WTC11 (cell line): ENCODE data around the gene COX7C. TPM values are rescaled to one million over a fixed set of nuclear protein-coding genes. Genes with fewer than 3 reads are reported as not detected.

Experiments used
- ARID4B ChIP-seq: sonication (generic); formaldehyde crosslinking; IDR thresholded peaks from 2 replicates; pipeline ENCODE4 v1.8.0; 2023; ENCODE audit warnings: missing genetic modification reagents, mild to moderate bottlenecking, borderline replicate concordance
- ATF1 ChIP-seq: sonication (generic); formaldehyde crosslinking; IDR thresholded peaks from 2 replicates; pipeline ENCODE4 v1.8.1; 2023; ENCODE audit warnings: mild to moderate bottlenecking, moderate library complexity, missing genetic modification reagents
- CREM ChIP-seq: sonication (generic); formaldehyde crosslinking; IDR thresholded peaks from 2 replicates; pipeline ENCODE4 v1.8.1; 2022; ENCODE audit warnings: mild to moderate bottlenecking, missing genetic modification reagents, moderate library complexity
- ESRRA ChIP-seq: sonication (generic); formaldehyde crosslinking; IDR thresholded peaks from 2 replicates; pipeline ENCODE4 v1.8.1; 2022; ENCODE audit warnings: mild to moderate bottlenecking, missing genetic modification reagents, borderline replicate concordance
- FOXK1 ChIP-seq: sonication (generic); formaldehyde crosslinking; IDR thresholded peaks from 2 replicates; pipeline ENCODE4 v1.8.0; 2022; ENCODE audit warnings: mild to moderate bottlenecking, moderate library complexity, missing genetic modification reagents
- GRHL2 ChIP-seq: fragments of 250-450 bp; sonication (Bioruptor Pico); IDR thresholded peaks from 2 replicates; pipeline ENCODE4 v1.8.0; 2022; ENCODE audit warnings: mild to moderate bottlenecking, moderate library complexity; ENCODE audit not compliant: insufficient replicate concordance, severe bottlenecking
- JAZF1 ChIP-seq: fragments of 250-450 bp; sonication (Bioruptor Pico); IDR thresholded peaks from 2 replicates; pipeline ENCODE4 v1.9.0; 2021; ENCODE audit warnings: moderate library complexity, mild to moderate bottlenecking, inconsistent platforms
- MLX ChIP-seq: sonication (generic); formaldehyde crosslinking; IDR thresholded peaks from 2 replicates; pipeline ENCODE4 v1.8.1; 2023; ENCODE audit warnings: mild to moderate bottlenecking, missing genetic modification reagents, moderate library complexity
- MXD4 ChIP-seq: fragments of 250-450 bp; sonication (Bioruptor Pico); IDR thresholded peaks from 2 replicates; pipeline ENCODE4 v1.8.0; 2021; ENCODE audit warnings: mild to moderate bottlenecking, moderate library complexity, borderline replicate concordance
- MYBL2 ChIP-seq: sonication (generic); formaldehyde crosslinking; IDR thresholded peaks from 2 replicates; pipeline ENCODE4 v1.8.1; 2023; ENCODE audit warnings: mild to moderate bottlenecking, moderate library complexity, missing genetic modification reagents
- NFE2L1 ChIP-seq: sonication (generic); formaldehyde crosslinking; IDR thresholded peaks from 2 replicates; pipeline ENCODE4 v1.8.1; 2023; ENCODE audit warnings: missing genetic modification reagents
- NR2C2 ChIP-seq: sonication (generic); formaldehyde crosslinking; IDR thresholded peaks from 2 replicates; pipeline ENCODE4 v1.8.0; 2022; ENCODE audit warnings: mild to moderate bottlenecking, missing genetic modification reagents
- TEAD1 ChIP-seq: sonication (generic); formaldehyde crosslinking; IDR thresholded peaks from 2 replicates; pipeline ENCODE4 v1.8.0; 2022; ENCODE audit warnings: mild to moderate bottlenecking, missing genetic modification reagents
- ZNF263 ChIP-seq: sonication (generic); formaldehyde crosslinking; IDR thresholded peaks from 2 replicates; pipeline ENCODE4 v1.8.1; 2022; ENCODE audit warnings: low read depth, mild to moderate bottlenecking, moderate library complexity, missing genetic modification reagents
- ZNF281 ChIP-seq: sonication (generic); formaldehyde crosslinking; IDR thresholded peaks from 2 replicates; pipeline ENCODE4 v1.8.0; 2023; ENCODE audit warnings: mild to moderate bottlenecking, missing genetic modification reagents
- ZNF317 ChIP-seq: sonication (generic); formaldehyde crosslinking; IDR thresholded peaks from 2 replicates; pipeline ENCODE4 v1.8.1; 2023; ENCODE audit warnings: low read depth, mild to moderate bottlenecking, moderate library complexity, missing genetic modification reagents, borderline replicate concordance
- ZNF416 ChIP-seq: fragments of 250-450 bp; sonication (Bioruptor Pico); IDR thresholded peaks from 2 replicates; pipeline ENCODE4 v1.9.0; 2021; ENCODE audit warnings: mild to moderate bottlenecking, inconsistent platforms
- ZNF512 ChIP-seq: sonication (generic); formaldehyde crosslinking; IDR thresholded peaks from 2 replicates; pipeline ENCODE4 v1.8.1; 2022; ENCODE audit warnings: missing genetic modification reagents, borderline replicate concordance
- ZNF671 ChIP-seq: fragments of 250-450 bp; sonication (Bioruptor Pico); IDR thresholded peaks from 2 replicates; pipeline ENCODE4 v1.8.0; 2021; ENCODE audit warnings: mild to moderate bottlenecking
- ZSCAN18 ChIP-seq: fragments of 250-450 bp; sonication (Bioruptor Pico); IDR thresholded peaks from 2 replicates; pipeline ENCODE4 v2.1.2; 2022; ENCODE audit warnings: mild to moderate bottlenecking, moderate library complexity
- total RNA-seq: library from RNA; stranded (reverse); gene quantifications from 3 replicates; pipeline ENCODE4 v1.2.3, GENCODE V29; 2021
- TF ChIP-seq, protein P1 (sequence below): sonication (generic); formaldehyde crosslinking; IDR thresholded peaks from 2 replicates; pipeline ENCODE4 v1.8.0; 2022; ENCODE audit warnings: mild to moderate bottlenecking, missing genetic modification reagents
- TF ChIP-seq, protein P2 (sequence below): fragments of 250-450 bp; sonication (Bioruptor Pico); IDR thresholded peaks from 2 replicates; pipeline ENCODE4 v1.9.0; 2021; ENCODE audit warnings: mild to moderate bottlenecking

The COX7C gene
- total RNA-seq, 1 experiment from 2014 or later, result 858 TPM

GRCh38 chr5:86617756-86618576 lies at the start of gene COX7C (continued):
- TF ChIP-seq, protein P1, sequence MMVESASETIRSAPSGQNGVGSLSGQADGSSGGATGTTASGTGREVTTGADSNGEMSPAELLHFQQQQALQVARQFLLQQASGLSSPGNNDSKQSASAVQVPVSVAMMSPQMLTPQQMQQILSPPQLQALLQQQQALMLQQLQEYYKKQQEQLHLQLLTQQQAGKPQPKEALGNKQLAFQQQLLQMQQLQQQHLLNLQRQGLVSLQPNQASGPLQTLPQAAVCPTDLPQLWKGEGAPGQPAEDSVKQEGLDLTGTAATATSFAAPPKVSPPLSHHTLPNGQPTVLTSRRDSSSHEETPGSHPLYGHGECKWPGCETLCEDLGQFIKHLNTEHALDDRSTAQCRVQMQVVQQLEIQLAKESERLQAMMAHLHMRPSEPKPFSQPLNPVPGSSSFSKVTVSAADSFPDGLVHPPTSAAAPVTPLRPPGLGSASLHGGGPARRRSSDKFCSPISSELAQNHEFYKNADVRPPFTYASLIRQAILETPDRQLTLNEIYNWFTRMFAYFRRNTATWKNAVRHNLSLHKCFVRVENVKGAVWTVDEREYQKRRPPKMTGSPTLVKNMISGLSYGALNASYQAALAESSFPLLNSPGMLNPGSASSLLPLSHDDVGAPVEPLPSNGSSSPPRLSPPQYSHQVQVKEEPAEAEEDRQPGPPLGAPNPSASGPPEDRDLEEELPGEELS (CRISPR knock-in tag), result no peak
- TF ChIP-seq, protein P2, sequence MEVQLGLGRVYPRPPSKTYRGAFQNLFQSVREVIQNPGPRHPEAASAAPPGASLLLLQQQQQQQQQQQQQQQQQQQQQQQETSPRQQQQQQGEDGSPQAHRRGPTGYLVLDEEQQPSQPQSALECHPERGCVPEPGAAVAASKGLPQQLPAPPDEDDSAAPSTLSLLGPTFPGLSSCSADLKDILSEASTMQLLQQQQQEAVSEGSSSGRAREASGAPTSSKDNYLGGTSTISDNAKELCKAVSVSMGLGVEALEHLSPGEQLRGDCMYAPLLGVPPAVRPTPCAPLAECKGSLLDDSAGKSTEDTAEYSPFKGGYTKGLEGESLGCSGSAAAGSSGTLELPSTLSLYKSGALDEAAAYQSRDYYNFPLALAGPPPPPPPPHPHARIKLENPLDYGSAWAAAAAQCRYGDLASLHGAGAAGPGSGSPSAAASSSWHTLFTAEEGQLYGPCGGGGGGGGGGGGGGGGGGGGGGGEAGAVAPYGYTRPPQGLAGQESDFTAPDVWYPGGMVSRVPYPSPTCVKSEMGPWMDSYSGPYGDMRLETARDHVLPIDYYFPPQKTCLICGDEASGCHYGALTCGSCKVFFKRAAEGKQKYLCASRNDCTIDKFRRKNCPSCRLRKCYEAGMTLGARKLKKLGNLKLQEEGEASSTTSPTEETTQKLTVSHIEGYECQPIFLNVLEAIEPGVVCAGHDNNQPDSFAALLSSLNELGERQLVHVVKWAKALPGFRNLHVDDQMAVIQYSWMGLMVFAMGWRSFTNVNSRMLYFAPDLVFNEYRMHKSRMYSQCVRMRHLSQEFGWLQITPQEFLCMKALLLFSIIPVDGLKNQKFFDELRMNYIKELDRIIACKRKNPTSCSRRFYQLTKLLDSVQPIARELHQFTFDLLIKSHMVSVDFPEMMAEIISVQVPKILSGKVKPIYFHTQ (CRISPR knock-in tag), result peak; percentile 53; the same call in 1 of the 2 replicates
- TF ChIP-seq NR2C2 (no peak), ZSCAN18 (CRISPR knock-in tag) (no peak), ZNF263 (CRISPR knock-in tag) (no peak), ZNF317 (no peak), MYBL2 (CRISPR knock-in tag) (no peak), ATF1 (no peak), MXD4 (no peak), ESRRA (no peak), GRHL2 (CRISPR knock-in tag) (no peak), NFE2L1 (CRISPR knock-in tag) (no peak), ZNF416 (peak; percentile 27; the same call in 1 of the 2 replicates), JAZF1 (CRISPR knock-in tag) (no peak), ZNF281 (CRISPR knock-in tag) (no peak), TEAD1 (CRISPR knock-in tag) (peak; percentile 83; the same call in 1 of the 2 replicates), FOXK1 (no peak), ARID4B (CRISPR knock-in tag) (no peak), CREM (CRISPR knock-in tag) (0 out of 2 replicates have a peak, but pooled peaks have one; percentile 20), ZNF671 (peak; percentile 74; the same call in 1 of the 2 replicates), ZNF512 (CRISPR knock-in tag) (no peak), MLX (CRISPR knock-in tag) (0 out of 2 replicates have a peak, but pooled peaks have one; percentile 42)
